T follicular helper cell (primary cell): ENCODE measurements around the gene ELFN1.

Experiments
- DNase-seq: peaks from one replicate; pipeline ENCODE4 v3.0.0-alpha.2; 2020; ENCODE audit warnings: low read depth

Gene ELFN1

GRCh38 chr7:1794888-1795542 lies 124.9 kb downstream of the ELFN1 start:
- no peak for DNase-seq
